BLaER1 (cell line): ENCODE data around the gene HLA-DPA1.
A peak's percentile ranks its signal among the peaks of the same experiment; 100 is the strongest.

Experiments
- H3K27ac ChIP-seq: shearing (Covaris generic); formaldehyde crosslinking; 2 replicates; pipeline ENCODE4 v1.8.1; 2022
- H3K27me3 ChIP-seq: shearing (Covaris generic); formaldehyde crosslinking; 2 replicates; pipeline ENCODE4 v1.8.1; 2022
- H3K36me3 ChIP-seq: shearing (Covaris generic); formaldehyde crosslinking; 2 replicates; pipeline ENCODE4 v1.8.1; 2022
- H3K4me1 ChIP-seq: shearing (Covaris generic); formaldehyde crosslinking; 2 replicates; pipeline ENCODE4 v1.8.1; 2022
- H3K4me2 ChIP-seq: shearing (Covaris generic); formaldehyde crosslinking; 2 replicates; pipeline ENCODE4 v1.8.1; 2022
- H3K4me3 ChIP-seq: shearing (Covaris generic); formaldehyde crosslinking; 2 replicates; pipeline ENCODE4 v1.8.1; 2022
- H3K9ac ChIP-seq: shearing (Covaris generic); formaldehyde crosslinking; 2 replicates; pipeline ENCODE4 v1.8.1; 2022
- H3K9me3 ChIP-seq: shearing (Covaris generic); formaldehyde crosslinking; 2 replicates; pipeline ENCODE4 v1.8.1; 2022
- H4K20me1 ChIP-seq: shearing (Covaris generic); formaldehyde crosslinking; 2 replicates; pipeline ENCODE4 v1.8.1; 2022
- Cebpa-rat ChIP-seq: shearing (Covaris generic); IDR thresholded peaks from 2 replicates; pipeline ENCODE4 v1.8.1; 2022

The HLA-DPA1 gene

GRCh38 chr6:33091957-33092356 lies 18.5 kb upstream of the HLA-DPA1 start:
- H3K27me3 ChIP-seq = no peaks in the 10 kb centered on the region
- TF ChIP-seq Cebpa-rat = no peak
- peaks cover 19% of the 10 kb centered on the region for H3K36me3 ChIP-seq
- H3K4me2 ChIP-seq = no peak overlapping the region
- H3K4me3 ChIP-seq = no peak overlapping the region
- H3K27ac ChIP-seq = no peak overlapping the region
- no peak overlapping the region for H3K9ac ChIP-seq
- H4K20me1 ChIP-seq = no peaks in the 10 kb centered on the region; the same call in 1 of the 2 replicates
- peaks cover 8% of the 10 kb centered on the region for H3K9me3 ChIP-seq
- H3K4me1 ChIP-seq = peaks cover 13% of the 10 kb centered on the region

DNA sequence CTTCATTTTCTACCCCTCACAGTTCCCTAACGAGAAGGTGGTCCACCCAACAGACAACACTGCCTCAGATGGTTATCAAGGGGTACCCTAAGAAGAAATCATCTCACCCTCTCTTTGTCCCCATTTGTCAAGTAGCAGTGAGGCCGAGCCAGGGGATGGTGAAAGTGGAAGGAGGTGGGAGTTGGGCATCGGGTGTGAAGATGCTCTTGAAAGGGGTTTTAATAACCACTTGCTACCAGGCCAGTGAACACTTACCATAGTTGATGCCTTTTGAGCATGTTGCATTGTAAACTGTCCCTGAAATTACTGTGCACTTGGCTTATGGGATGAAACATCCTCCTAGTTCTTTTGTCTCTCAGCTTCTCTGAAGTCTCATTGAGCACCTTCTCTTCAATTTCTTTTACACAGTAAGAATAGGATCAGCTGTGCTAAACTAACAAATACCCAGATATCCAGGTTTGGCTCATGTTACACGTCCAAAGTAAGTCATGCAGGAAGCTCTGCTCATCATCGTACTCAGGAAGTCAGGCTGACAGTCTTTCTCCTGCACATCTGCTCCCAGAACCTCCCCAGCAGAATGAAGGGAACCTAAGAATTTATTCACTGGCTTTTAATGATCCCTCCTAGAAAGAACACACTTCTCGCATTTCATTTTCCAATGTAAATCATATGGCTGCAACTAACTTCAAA lies 15.6 kb upstream of the HLA-DPA1 start:
- no peak for TF ChIP-seq Cebpa-rat
- H3K27me3 ChIP-seq = no peaks in the 10 kb centered on the region
- H3K9ac ChIP-seq = no peak overlapping the region

DNA sequence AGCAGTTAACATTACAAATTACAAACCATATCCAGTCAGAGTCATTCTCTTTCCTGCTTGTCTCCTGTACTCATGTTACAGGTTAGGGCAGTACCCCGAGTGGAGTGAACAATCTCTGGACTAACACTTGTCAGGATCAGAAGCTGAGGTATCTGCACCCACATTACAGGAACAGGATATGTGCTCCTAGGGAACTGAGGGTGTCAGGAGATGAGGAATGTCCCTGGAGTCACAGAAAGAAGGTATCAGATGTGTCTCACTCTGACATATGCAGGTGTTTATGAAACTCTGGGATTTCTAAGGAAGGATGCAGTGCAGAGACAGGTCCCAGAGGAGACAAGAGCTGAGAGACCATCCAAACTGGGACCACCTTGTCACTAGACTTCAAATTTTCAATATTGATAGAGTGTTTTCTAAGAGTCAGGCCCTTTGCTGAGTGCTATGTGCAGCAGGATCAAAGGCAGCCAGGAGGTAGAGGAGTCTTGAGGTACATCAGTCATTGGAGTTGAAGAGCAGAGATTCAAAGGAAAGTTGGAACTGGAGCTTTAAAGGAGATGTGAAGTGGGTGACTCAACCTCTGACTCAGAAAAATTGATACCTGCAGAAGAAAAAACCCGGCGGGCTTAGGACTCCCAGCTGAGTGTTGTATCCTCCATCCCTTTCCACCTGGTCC lies 14.9 kb upstream of the HLA-DPA1 start:
- Histone ChIP-seq H3K4me3 (no peak overlapping the region), H4K20me1 (peaks cover 5% of the 10 kb centered on the region; the same call in 1 of the 2 replicates), H3K27ac (no peak overlapping the region), H3K27me3 (no peaks in the 10 kb centered on the region), H3K9ac (no peak overlapping the region), H3K4me2 (no peak overlapping the region), H3K36me3 (peaks cover 55% of the 10 kb centered on the region), H3K4me1 (peaks cover 21% of the 10 kb centered on the region), H3K9me3 (no peaks in the 10 kb centered on the region)
- no peak for TF ChIP-seq Cebpa-rat

More for the DNA sequence above, 15.6 kb upstream of the HLA-DPA1 start:
- peak overlapping the region; percentile 14; the same call in 1 of the 2 replicates for H3K4me2 ChIP-seq
- no peak overlapping the region for H3K4me3 ChIP-seq
- no peaks in the 10 kb centered on the region for H3K9me3 ChIP-seq
- H4K20me1 ChIP-seq = no peaks in the 10 kb centered on the region; the same call in 1 of the 2 replicates
- no peak overlapping the region for H3K27ac ChIP-seq
- peaks cover 48% of the 10 kb centered on the region for H3K36me3 ChIP-seq
- peaks cover 18% of the 10 kb centered on the region for H3K4me1 ChIP-seq

DNA sequence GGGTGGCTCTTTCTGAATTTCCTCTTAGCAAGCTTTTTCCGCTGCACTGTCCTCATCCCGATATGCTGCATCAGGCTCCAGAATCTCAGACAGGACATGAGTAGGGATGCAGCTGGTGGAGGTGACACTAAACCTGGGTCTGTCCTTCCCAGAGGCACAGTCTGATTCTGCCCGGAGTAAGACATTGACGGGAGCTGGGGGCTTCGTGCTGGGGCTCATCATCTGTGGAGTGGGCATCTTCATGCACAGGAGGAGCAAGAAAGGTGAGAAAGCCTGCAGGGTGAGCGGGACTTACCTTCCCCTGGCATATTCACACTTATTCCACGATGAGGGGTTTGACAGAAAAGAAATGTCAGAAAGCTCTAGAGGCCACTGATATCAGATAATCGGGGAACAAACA lies 12.2 kb upstream of the HLA-DPA1 start:
- H4K20me1 ChIP-seq = peaks cover 29% of the 10 kb centered on the region; the same call in 1 of the 2 replicates
- H3K27ac ChIP-seq = no peak overlapping the region
- no peaks in the 10 kb centered on the region for H3K9me3 ChIP-seq
- H3K9ac ChIP-seq = no peak overlapping the region
- no peak for TF ChIP-seq Cebpa-rat
- H3K4me3 ChIP-seq = no peak overlapping the region
- H3K4me2 ChIP-seq = no peak overlapping the region
- no peaks in the 10 kb centered on the region for H3K27me3 ChIP-seq
- peaks cover 48% of the 10 kb centered on the region for H3K4me1 ChIP-seq
- peaks cover 77% of the 10 kb centered on the region for H3K36me3 ChIP-seq

DNA sequence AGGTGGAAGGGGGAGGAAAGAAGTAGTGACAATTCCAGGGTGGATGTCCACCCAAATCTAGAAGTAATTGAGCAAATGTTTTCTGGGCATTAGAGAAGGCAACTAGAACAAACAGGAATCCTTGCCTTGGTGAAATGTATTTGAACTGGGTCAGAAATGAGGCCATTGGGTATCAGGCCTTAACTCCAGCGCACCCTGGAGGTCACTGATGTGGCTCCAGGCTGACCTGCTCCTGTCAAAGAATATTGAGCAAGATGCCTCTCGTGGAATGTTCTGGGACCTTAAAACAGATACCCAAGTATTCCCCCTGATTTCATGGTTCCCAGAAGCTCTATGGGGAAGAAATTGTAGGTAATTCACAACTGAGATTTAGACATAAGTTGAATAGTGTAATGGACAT lies 9.3 kb upstream of the HLA-DPA1 start:
- Histone ChIP-seq H3K9ac (no peak overlapping the region), H3K9me3 (no peaks in the 10 kb centered on the region), H3K4me3 (no peak overlapping the region), H3K27me3 (no peaks in the 10 kb centered on the region), H4K20me1 (peaks cover 57% of the 10 kb centered on the region; the same call in 1 of the 2 replicates), H3K36me3 (peaks cover 76% of the 10 kb centered on the region), H3K27ac (no peak overlapping the region), H3K4me2 (peak overlapping the region; percentile 94; the same call in 1 of the 2 replicates), H3K4me1 (peaks cover 64% of the 10 kb centered on the region)
- TF ChIP-seq Cebpa-rat = no peak

DNA sequence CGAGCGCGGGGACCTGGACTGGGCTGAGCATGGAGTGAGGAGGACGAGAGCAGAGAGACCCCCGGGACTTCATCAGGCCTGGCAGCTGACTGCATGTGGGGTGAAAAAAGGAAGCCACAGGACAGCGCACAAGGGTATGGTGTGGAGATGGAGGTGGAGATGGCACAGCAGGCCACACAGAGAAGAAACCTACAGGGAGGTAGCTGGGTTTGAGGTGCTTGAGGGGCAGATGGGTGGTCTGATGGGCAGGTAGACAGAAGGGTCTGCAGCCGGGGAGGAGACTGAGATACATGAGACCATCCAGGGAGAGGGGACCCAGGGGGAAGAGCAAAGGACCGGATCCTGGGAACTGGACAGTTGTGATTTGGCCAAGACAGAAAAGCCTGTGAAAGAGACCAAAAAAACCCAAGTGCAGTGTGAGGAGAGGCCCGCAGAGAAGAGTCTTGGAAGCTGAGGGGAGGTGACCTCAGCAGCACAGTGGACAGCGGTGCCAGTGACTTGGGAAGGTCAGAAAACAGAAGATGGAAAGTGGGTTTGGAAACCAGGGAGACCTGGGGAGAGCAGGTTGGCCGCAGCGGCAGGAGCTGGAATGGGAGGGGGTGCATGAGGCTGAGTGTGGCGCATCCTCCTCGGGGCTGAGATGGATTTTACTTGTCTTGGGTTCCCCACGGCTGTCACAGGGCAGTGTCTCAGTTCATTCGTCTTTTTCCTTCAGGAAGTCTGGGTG lies 7.8 kb upstream of the HLA-DPA1 start:
- H3K27ac ChIP-seq = peak overlapping the region; percentile 74
- H3K36me3 ChIP-seq = peaks cover 64% of the 10 kb centered on the region
- peak overlapping the region; percentile 80 for H3K9ac ChIP-seq
- H3K4me2 ChIP-seq = peak overlapping the region; percentile 94
- peak overlapping the region; percentile 70 for H3K4me3 ChIP-seq
- H3K4me1 ChIP-seq = peaks cover 72% of the 10 kb centered on the region
- TF ChIP-seq Cebpa-rat = no peak
- H3K27me3 ChIP-seq = no peaks in the 10 kb centered on the region
- no peaks in the 10 kb centered on the region for H3K9me3 ChIP-seq
- peaks cover 60% of the 10 kb centered on the region; the same call in 1 of the 2 replicates for H4K20me1 ChIP-seq

DNA sequence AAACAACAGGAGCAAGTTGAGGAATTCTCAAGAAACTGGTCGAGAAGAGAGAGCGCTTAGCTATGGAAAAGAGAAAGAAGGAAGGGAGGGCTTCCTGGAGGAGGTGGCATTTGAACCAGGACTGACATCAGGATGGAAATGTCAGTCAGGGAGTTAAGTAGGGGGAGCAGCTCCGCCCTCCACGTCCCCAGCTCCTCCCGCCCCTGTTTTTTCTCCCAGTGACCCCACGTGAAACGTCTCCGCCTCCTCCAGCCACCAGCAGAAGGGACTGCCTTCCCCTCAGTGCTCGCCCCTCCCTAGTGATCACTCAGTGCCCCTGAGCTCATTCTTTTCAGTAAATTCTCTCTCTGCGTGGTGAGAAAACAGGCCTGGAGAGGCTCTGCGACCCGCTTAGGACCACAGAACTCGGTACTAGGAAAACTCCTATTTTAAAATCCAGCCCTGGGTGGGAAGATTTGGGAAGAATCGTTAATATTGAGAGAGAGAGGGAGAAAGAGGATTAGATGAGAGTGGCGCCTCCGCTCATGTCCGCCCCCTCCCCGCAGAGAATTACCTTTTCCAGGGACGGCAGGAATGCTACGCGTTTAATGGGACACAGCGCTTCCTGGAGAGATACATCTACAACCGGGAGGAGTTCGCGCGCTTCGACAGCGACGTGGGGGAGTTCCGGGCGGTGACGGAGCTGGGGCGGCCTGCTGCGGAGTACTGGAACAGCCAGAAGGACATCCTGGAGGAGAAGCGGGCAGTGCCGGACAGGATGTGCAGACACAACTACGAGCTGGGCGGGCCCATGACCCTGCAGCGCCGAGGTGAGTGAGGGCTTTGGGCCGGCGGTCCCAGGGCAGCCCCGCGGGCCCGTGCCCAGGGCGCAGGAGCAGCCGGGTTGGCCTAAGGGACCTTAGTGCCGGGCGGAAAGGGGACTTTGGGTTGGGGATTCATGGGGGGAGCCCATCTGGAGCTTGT lies 7.0 kb upstream of the HLA-DPA1 start:
- TF ChIP-seq Cebpa-rat = no peak
- no peaks in the 10 kb centered on the region for H3K9me3 ChIP-seq
- H3K9ac ChIP-seq = peak overlapping the region; percentile 80
- H3K36me3 ChIP-seq = peaks cover 55% of the 10 kb centered on the region
- H3K27me3 ChIP-seq = no peaks in the 10 kb centered on the region
- peaks cover 60% of the 10 kb centered on the region; the same call in 1 of the 2 replicates for H4K20me1 ChIP-seq
- H3K27ac ChIP-seq = peak overlapping the region; percentile 74
- peak overlapping the region; percentile 70 for H3K4me3 ChIP-seq
- H3K4me2 ChIP-seq = peak overlapping the region; percentile 94
- peaks cover 78% of the 10 kb centered on the region for H3K4me1 ChIP-seq

DNA sequence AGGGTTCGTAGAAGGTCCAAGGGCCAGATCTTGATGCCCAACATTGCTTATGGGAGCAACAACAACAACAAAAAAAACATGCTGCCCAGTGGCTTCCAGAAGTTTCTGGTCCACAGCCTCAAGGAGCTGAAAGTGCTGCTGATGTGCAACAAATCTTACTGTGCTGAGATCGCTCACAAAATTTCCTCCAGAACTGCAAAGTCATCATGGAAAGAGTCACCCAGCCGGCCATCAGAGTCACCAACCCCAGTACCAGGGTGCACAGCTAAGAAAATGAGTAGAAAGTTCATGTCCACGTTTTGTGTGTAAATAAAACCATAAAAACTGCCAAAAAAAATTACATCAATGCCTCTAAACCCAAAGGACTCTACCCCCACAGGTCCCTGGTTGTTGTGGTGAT lies 6.1 kb upstream of the HLA-DPA1 start:
- peaks cover 60% of the 10 kb centered on the region; the same call in 1 of the 2 replicates for H4K20me1 ChIP-seq
- H3K27me3 ChIP-seq = no peaks in the 10 kb centered on the region
- peaks cover 47% of the 10 kb centered on the region for H3K36me3 ChIP-seq
- H3K27ac ChIP-seq = no peak overlapping the region
- H3K9me3 ChIP-seq = no peaks in the 10 kb centered on the region
- peak overlapping the region; percentile 94 for H3K4me2 ChIP-seq
- H3K9ac ChIP-seq = 0 out of 2 replicates have a peak overlapping the region, but pooled peaks have one; percentile 80
- no peak for TF ChIP-seq Cebpa-rat
- H3K4me1 ChIP-seq = peaks cover 86% of the 10 kb centered on the region
- 0 out of 2 replicates have a peak overlapping the region, but pooled peaks have one; percentile 70 for H3K4me3 ChIP-seq
